RWPE2 (cell line): Measurements from ENCODE around the gene CHRNA9.

Experiments used
- ATAC-seq: fragments of 200-7000 bp; cut with Tn5 transposase; 3 replicates; pipeline ENCODE4 v1.9.1; 2021; ENCODE audit warnings: low read depth
- DNase-seq: peaks from one replicate; pipeline ENCODE4 v3.0.0-alpha.2; 2020; ENCODE audit warnings: low spot score
- H3K27ac ChIP-seq: fragments of 450-650 bp; 2 replicates; pipeline ENCODE4 v1.5.1; 2017; ENCODE audit warnings: mild to moderate bottlenecking; ENCODE audit not compliant: poor library complexity, severe bottlenecking
- H3K27me3 ChIP-seq: fragments of 250-450 bp; sonication (Bioruptor Pico); 2 replicates; pipeline ENCODE4 v1.5.1; 2021; ENCODE audit warnings: mild to moderate bottlenecking, moderate library complexity; ENCODE audit not compliant: insufficient read depth, poor library complexity, severe bottlenecking
- H3K36me3 ChIP-seq: fragments of 250-450 bp; sonication (Bioruptor Pico); 2 replicates; pipeline ENCODE4 v1.5.1; 2020; ENCODE audit warnings: low read depth, mild to moderate bottlenecking, moderate library complexity
- H3K4me1 ChIP-seq: fragments of 250-450 bp; sonication (Bioruptor Pico); 2 replicates; pipeline ENCODE4 v1.5.1; 2021; ENCODE audit warnings: mild to moderate bottlenecking, moderate library complexity; ENCODE audit not compliant: insufficient read depth, poor library complexity, severe bottlenecking
- H3K4me3 ChIP-seq: fragments of 250-450 bp; sonication (Bioruptor Pico); 2 replicates; pipeline ENCODE4 v1.5.1; 2021; ENCODE audit warnings: mild to moderate bottlenecking, moderate library complexity; ENCODE audit not compliant: severe bottlenecking
- H3K9me3 ChIP-seq: fragments of 250-450 bp; sonication (Bioruptor Pico); 2 replicates; pipeline ENCODE4 v1.5.1; 2021; ENCODE audit warnings: mild to moderate bottlenecking, moderate library complexity; ENCODE audit not compliant: severe bottlenecking
- TF ChIP-seq, protein P1 (sequence below): fragments of 450-650 bp; IDR thresholded peaks from one replicate; pipeline ENCODE4 v1.5.1; 2017; ENCODE audit warnings: mild to moderate bottlenecking, moderate library complexity; ENCODE audit not compliant: poor library complexity, severe bottlenecking

Gene CHRNA9

GRCh38 chr4:40403081-40403480 is 67.9 kb downstream of the CHRNA9 start:
- TF ChIP-seq, protein P1, sequence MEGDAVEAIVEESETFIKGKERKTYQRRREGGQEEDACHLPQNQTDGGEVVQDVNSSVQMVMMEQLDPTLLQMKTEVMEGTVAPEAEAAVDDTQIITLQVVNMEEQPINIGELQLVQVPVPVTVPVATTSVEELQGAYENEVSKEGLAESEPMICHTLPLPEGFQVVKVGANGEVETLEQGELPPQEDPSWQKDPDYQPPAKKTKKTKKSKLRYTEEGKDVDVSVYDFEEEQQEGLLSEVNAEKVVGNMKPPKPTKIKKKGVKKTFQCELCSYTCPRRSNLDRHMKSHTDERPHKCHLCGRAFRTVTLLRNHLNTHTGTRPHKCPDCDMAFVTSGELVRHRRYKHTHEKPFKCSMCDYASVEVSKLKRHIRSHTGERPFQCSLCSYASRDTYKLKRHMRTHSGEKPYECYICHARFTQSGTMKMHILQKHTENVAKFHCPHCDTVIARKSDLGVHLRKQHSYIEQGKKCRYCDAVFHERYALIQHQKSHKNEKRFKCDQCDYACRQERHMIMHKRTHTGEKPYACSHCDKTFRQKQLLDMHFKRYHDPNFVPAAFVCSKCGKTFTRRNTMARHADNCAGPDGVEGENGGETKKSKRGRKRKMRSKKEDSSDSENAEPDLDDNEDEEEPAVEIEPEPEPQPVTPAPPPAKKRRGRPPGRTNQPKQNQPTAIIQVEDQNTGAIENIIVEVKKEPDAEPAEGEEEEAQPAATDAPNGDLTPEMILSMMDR = no peak
- peak overlapping the region; percentile 15 for H3K27ac ChIP-seq

More at GRCh38 chr4:40403081-40403480, 67.9 kb downstream of the CHRNA9 start:
- DNase-seq (no peak), ATAC-seq (no peak)
- Histone ChIP-seq H3K27me3 (no peaks in the 10 kb centered on the region), H3K4me3 (no peak overlapping the region), H3K4me1 (peaks cover 5% of the 10 kb centered on the region), H3K36me3 (no peaks in the 10 kb centered on the region), H3K9me3 (no peaks in the 10 kb centered on the region)
